Measurements from ENCODE around the gene RNF224.

The RNF224 gene

GRCh38 chr9:137276473-137277328, 49.4 kb downstream of the RNF224 start:
- no peak for TF ChIP-seq CTCF (IDR thresholded peaks at IDR 0.05; ENCODE audit: low read depth, low read length)
- no peak overlapping the region for H3K4me3 ChIP-seq (ENCODE audit: low read depth, low read length)

GRCh38 chr9:137277329-137278041, 50.2 kb downstream of the RNF224 start, which contains the start of gene TOR4A:
TOR4A (plus strand) TSS chr9:137277726; CDS start chr9:137278690, 964 bp downstream.
- Histone ChIP-seq H3K4me1 (peaks cover 12% of the 10 kb centered on the region), H3K36me3 (peaks cover 3% of the 10 kb centered on the region; the same call in 1 of the 2 replicates), H3K4me3 (ENCODE audit: low read depth, low read length) (no peak within 1 kb of the TSS), H3K9me3 (no peaks in the 10 kb centered on the region), H3K27me3 (no peaks in the 10 kb centered on the region)
- no peak for TF ChIP-seq CTCF (IDR thresholded peaks at IDR 0.05; ENCODE audit: low read depth, low read length)
- DNase-seq: peak; percentile 32

More at GRCh38 chr9:137276473-137277328, 49.4 kb downstream of the RNF224 start:
- Histone ChIP-seq H3K4me1 (peaks cover 12% of the 10 kb centered on the region), H3K27me3 (no peaks in the 10 kb centered on the region), H3K36me3 (peaks cover 9% of the 10 kb centered on the region), H3K9me3 (no peaks in the 10 kb centered on the region)
- peak; percentile 52 for DNase-seq

DNA sequence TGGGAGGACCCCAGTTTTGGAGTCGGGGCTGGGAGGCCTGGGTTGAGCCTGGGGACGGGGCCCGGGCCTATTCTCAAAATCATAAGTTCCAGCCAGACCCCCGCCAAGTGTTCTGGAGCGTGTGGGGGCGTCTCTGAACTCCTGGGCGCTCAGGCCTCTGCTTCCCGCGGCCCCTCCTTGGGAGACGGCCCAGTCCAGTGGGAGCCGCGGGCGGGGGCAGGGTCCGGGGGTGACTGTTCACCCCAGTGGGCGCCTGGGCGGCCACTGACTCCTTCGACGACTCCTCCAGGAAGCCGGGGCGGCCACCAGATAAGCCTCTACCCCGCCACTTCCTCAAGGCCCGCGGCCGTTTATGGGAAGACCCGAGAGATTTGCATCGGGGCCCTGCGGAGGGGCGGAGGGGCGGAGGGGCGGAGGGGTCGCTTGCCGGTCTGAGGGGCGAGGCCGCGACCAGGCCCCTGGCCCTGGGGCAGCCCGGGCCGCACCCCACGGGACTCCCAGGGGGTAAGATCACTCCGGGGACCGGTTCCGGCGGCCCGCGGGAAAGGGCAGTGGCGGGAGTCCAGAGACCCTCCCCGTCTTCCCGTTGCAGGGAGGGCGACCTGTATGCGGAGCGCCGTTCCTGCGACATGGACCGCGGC, 50.9 kb downstream of the RNF224 start:
- no peak overlapping the region for H3K4me3 ChIP-seq (ENCODE audit: low read depth, low read length)
- DNase-seq: no peak
- no peaks in the 10 kb centered on the region for H3K27me3 ChIP-seq
- 0 out of 2 replicates have a peak, but pooled peaks cover 2% of the 10 kb centered on the region for H3K36me3 ChIP-seq
- no peaks in the 10 kb centered on the region for H3K9me3 ChIP-seq
- no peak for TF ChIP-seq CTCF (IDR thresholded peaks at IDR 0.05; ENCODE audit: low read depth, low read length)
- peaks cover 12% of the 10 kb centered on the region for H3K4me1 ChIP-seq

Data from BE2C (cell line).